Fibroblast of villous mesenchyme (primary cell): ENCODE results near the gene PABPN1. TPM values are rescaled to one million over a fixed set of nuclear protein-coding genes. Genes with fewer than 3 reads are reported as not detected.
"Not testable (repeated sequence)": the region's sequence is repeated elsewhere in the genome, so short reads cannot be mapped to it uniquely, and the experiment has no call there.

Experiments used
- DNase-seq: peaks from one replicate; pipeline ENCODE4 v3.0.0-alpha.2; 2010; ENCODE audit warnings: low read depth
- H3K4me3 ChIP-seq: 2 replicates; pipeline ENCODE4 v1.5.1; 2011; ENCODE audit warnings: low read depth, mild to moderate bottlenecking, low read length
- CTCF ChIP-seq: IDR thresholded peaks from 2 replicates; pipeline ENCODE4 v1.5.1; 2012; ENCODE audit warnings: low read depth, mild to moderate bottlenecking, low read length; ENCODE audit not compliant: insufficient read depth
- total RNA-seq: library from RNA; depleted of rRNA; stranded (reverse); fragments of >200 nt; gene quantifications from 2 replicates; pipeline ENCODE4 v1.2.3, GENCODE V29; 2012

Gene PABPN1
- total RNA-seq, 1 donor, result 75.1 TPM

GRCh38 chr14:23323838-23324454 is 2.7 kb downstream of the PABPN1 start:
- no peak for DNase-seq
- H3K4me3 ChIP-seq, result no peak overlapping the region
- no peak for TF ChIP-seq CTCF

GRCh38 chr14:23324455-23324846 is 3.2 kb downstream of the PABPN1 start:
- no peak overlapping the region for H3K4me3 ChIP-seq
- no peak for TF ChIP-seq CTCF
- DNase-seq, result peak; percentile 5

- no peak for TF ChIP-seq CTCF
Measured at GRCh38 chr14:23324993-23325392, 3.7 kb downstream of the PABPN1 start.

GRCh38 chr14:23325746-23326145 is 4.5 kb downstream of the PABPN1 start:
- not testable (repeated sequence) for H3K4me3 ChIP-seq, DNase-seq

More at GRCh38 chr14:23324993-23325392, 3.7 kb downstream of the PABPN1 start:
- H3K4me3 ChIP-seq, result no peak overlapping the region
- DNase-seq, result no peak

- no peak for TF ChIP-seq CTCF
- no peak overlapping the region for H3K4me3 ChIP-seq
- DNase-seq, result no peak
Measured at GRCh38 chr14:23326491-23327332, 5.5 kb downstream of the PABPN1 start.

GRCh38 chr14:23327947-23328744 is 6.9 kb downstream of the PABPN1 start:
- H3K4me3 ChIP-seq, result no peak overlapping the region
- DNase-seq, result peak; percentile 83
- peak; percentile 83 for TF ChIP-seq CTCF

GRCh38 chr14:23335623-23336022 is 14.4 kb downstream of the PABPN1 start:
- no peak for DNase-seq
- H3K4me3 ChIP-seq, result no peak overlapping the region
- no peak for TF ChIP-seq CTCF
